ENCODE measurements around the gene GABRA6.

GRCh38 chr5:161751265-161751664, 65.7 kb downstream of the GABRA6 start:
- TF ChIP-seq SIN3B (IDR thresholded peaks at IDR 0.05; ENCODE audit: low read length) (no peak), POLR2AphosphoS5 (IDR thresholded peaks at IDR 0.05; ENCODE audit: low read depth, low read length) (no peak), HNF4A (CRISPR knock-in tag; IDR thresholded peaks at IDR 0.05) (no peak), ZNF329 (CRISPR knock-in tag; IDR thresholded peaks at IDR 0.05; ENCODE audit: low read depth) (no peak), GMEB1 (CRISPR knock-in tag; IDR thresholded peaks at IDR 0.05; ENCODE audit: borderline replicate concordance) (no peak), TBP (CRISPR knock-in tag; IDR thresholded peaks at IDR 0.05) (no peak), EZH2 (conservative IDR thresholded peaks at IDR 0.05; ENCODE audit: low read depth, low read length) (no peak)
- TF ChIP-seq, protein P1, sequence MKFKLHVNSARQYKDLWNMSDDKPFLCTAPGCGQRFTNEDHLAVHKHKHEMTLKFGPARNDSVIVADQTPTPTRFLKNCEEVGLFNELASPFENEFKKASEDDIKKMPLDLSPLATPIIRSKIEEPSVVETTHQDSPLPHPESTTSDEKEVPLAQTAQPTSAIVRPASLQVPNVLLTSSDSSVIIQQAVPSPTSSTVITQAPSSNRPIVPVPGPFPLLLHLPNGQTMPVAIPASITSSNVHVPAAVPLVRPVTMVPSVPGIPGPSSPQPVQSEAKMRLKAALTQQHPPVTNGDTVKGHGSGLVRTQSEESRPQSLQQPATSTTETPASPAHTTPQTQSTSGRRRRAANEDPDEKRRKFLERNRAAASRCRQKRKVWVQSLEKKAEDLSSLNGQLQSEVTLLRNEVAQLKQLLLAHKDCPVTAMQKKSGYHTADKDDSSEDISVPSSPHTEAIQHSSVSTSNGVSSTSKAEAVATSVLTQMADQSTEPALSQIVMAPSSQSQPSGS (CRISPR knock-in tag; IDR thresholded peaks at IDR 0.05): no peak
- TF ChIP-seq, protein P2, sequence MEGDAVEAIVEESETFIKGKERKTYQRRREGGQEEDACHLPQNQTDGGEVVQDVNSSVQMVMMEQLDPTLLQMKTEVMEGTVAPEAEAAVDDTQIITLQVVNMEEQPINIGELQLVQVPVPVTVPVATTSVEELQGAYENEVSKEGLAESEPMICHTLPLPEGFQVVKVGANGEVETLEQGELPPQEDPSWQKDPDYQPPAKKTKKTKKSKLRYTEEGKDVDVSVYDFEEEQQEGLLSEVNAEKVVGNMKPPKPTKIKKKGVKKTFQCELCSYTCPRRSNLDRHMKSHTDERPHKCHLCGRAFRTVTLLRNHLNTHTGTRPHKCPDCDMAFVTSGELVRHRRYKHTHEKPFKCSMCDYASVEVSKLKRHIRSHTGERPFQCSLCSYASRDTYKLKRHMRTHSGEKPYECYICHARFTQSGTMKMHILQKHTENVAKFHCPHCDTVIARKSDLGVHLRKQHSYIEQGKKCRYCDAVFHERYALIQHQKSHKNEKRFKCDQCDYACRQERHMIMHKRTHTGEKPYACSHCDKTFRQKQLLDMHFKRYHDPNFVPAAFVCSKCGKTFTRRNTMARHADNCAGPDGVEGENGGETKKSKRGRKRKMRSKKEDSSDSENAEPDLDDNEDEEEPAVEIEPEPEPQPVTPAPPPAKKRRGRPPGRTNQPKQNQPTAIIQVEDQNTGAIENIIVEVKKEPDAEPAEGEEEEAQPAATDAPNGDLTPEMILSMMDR (CRISPR knock-in tag; IDR thresholded peaks at IDR 0.05): no peak
